Activated CD8-positive, alpha-beta memory T cell treated with anti-CD3 and anti-CD28 coated beads, Interleukin-2, amount 10 ng/mL, durations not matched to agents 7 days and 5 days (primary cell): ENCODE data around the gene FAM241B. TPM values are rescaled to one million over a fixed set of nuclear protein-coding genes. Genes with fewer than 3 reads are reported as not detected.

Source experiments
- ATAC-seq: fragments of 150-1000 bp; cut with Tn5 transposase; one replicate; pipeline ENCODE4 v1.10.0; 2021; ENCODE audit warnings: moderate library complexity
- CTCF ChIA-PET: fragments of 350-600 bp; sonication (Branson Sonifier 250); formaldehyde crosslinking; loops from one replicate; lab custom pipeline; 2021; ENCODE audit warnings: antibody characterized with exemption; lab: Charles Lee
- DNase-seq: peaks from one replicate; pipeline ENCODE4 v3.0.0-alpha.2; 2020
- H3K27ac Mint-ChIP-seq: one replicate; pipeline ENCODE4 v1.8.0; 2021; ENCODE audit warnings: mild to moderate bottlenecking, mixed read lengths
- H3K27me3 Mint-ChIP-seq: one replicate; pipeline ENCODE4 v1.8.0; 2021; ENCODE audit warnings: mixed read lengths
- H3K36me3 Mint-ChIP-seq: one replicate; pipeline ENCODE4 v1.8.0; 2021; ENCODE audit warnings: mild to moderate bottlenecking, mixed read lengths
- H3K4me1 Mint-ChIP-seq: one replicate; pipeline ENCODE4 v1.8.0; 2021; ENCODE audit warnings: mixed read lengths
- H3K4me3 Mint-ChIP-seq: one replicate; pipeline ENCODE4 v1.8.0; 2021; ENCODE audit warnings: mild to moderate bottlenecking, moderate library complexity, mixed read lengths
- H3K9me3 Mint-ChIP-seq: one replicate; pipeline ENCODE4 v1.8.0; 2022; ENCODE audit warnings: low read depth, mixed read lengths
- total RNA-seq, 2 experiments: library from RNA; stranded (reverse); gene quantifications; one replicate each; pipeline ENCODE4 v1.2.3, GENCODE V29; 2021

Gene FAM241B, protein sequence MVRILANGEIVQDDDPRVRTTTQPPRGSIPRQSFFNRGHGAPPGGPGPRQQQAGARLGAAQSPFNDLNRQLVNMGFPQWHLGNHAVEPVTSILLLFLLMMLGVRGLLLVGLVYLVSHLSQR
- total RNA-seq, result 1 to 10 TPM; 2.6 to 2.9 TPM

GRCh38 chr10:69629897-69630650 is at the start of gene FAM241B:
FAM241B (plus strand) TSS chr10:69630247; CDS start chr10:69631744, 1,497 bp downstream.
- Mint-ChIP-seq H3K36me3 (no peaks in the 10 kb centered on the region), H3K27ac (peak within 1 kb of the TSS; percentile 13), H3K4me1 (no peaks in the 10 kb centered on the region), H3K9me3 (peaks cover 2% of the 10 kb centered on the region), H3K27me3 (peaks cover 2% of the 10 kb centered on the region), H3K4me3 (peak within 1 kb of the TSS; percentile 32)
- CTCF ChIA-PET, result interaction anchor here (0.7 to 4.8 kb wide), 15 partner anchors 7 to 395 kb away, joined by 3 to 28 read pairs (median 3); no protein-coding TSS in a partner anchor
- ATAC-seq, result peak; percentile 95
- peak; percentile 83 for DNase-seq

- CTCF ChIA-PET, result no interaction called here
- H3K9me3 Mint-ChIP-seq, result no peaks in the 10 kb centered on the region
- H3K4me3 Mint-ChIP-seq, result no peak overlapping the region
- H3K4me1 Mint-ChIP-seq, result no peaks in the 10 kb centered on the region
- ATAC-seq, result no peak
- no peaks in the 10 kb centered on the region for H3K36me3 Mint-ChIP-seq
- H3K27me3 Mint-ChIP-seq, result peaks cover 64% of the 10 kb centered on the region
- no peak overlapping the region for H3K27ac Mint-ChIP-seq
- DNase-seq, result no peak
Observed at GRCh38 chr10:69580435-69580834, 49.6 kb upstream of the FAM241B start.

DNA sequence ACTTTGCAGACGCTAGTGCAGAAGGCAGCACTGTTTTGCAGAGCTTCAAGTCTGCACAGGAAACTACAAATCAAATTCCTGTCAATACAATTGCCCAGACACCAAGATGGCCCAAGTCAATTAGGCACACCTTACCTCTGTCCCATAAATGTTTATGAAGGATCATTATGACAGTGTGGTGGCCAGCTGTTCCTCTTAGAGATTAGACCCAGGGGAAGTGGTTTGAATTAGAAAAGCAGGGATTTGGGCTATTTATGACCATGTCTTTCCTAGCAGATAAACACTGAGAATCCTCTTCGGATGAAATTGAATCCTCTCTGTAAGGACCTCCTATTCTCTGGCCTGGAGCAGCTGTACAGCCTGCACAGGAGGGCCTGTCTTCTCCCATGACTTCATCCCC is 46.9 kb upstream of the FAM241B start:
- Mint-ChIP-seq H3K27ac (no peak overlapping the region), H3K36me3 (peaks cover 2% of the 10 kb centered on the region), H3K4me1 (peaks cover 3% of the 10 kb centered on the region), H3K9me3 (no peaks in the 10 kb centered on the region), H3K27me3 (peaks cover 40% of the 10 kb centered on the region), H3K4me3 (no peak overlapping the region)
- ATAC-seq, result no peak
- CTCF ChIA-PET, result no interaction called here
- no peak for DNase-seq

DNA sequence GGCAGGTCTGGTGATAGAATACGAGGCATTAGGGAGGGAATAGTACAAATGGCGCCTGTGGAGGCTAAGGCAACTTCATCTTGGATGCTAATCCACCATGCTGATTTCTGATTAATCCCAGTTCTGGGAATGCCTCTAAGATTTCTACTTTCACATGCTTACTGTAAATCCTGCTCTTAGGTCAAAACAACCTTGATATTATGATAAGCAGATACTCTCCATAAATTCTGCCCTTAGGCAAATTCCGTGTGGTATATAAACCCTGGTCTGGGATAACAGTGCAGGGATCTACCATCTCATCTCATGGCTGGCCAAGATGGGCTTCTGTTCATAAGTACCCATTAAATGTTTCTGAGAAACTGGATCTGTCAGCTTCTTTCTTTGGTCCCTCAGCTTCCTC is 45.4 kb upstream of the FAM241B start:
- Mint-ChIP-seq H3K4me1 (peaks cover 17% of the 10 kb centered on the region), H3K9me3 (no peaks in the 10 kb centered on the region), H3K4me3 (no peak overlapping the region)

GRCh38 chr10:69588358-69588757 is 41.7 kb upstream of the FAM241B start:
- CTCF ChIA-PET, result interaction anchor here (1.0 to 1.2 kb wide), 2 partner anchors 41 to 48 kb away, joined by 3 to 4 read pairs; no protein-coding TSS in a partner anchor
- H3K4me1 Mint-ChIP-seq, result peaks cover 20% of the 10 kb centered on the region
- peak; percentile 45 for DNase-seq
- H3K9me3 Mint-ChIP-seq, result no peaks in the 10 kb centered on the region
- ATAC-seq, result peak; percentile 67
- peak overlapping the region; percentile 26 for H3K27ac Mint-ChIP-seq
- H3K36me3 Mint-ChIP-seq, result peaks cover 2% of the 10 kb centered on the region
- no peak overlapping the region for H3K4me3 Mint-ChIP-seq
- peaks cover 4% of the 10 kb centered on the region for H3K27me3 Mint-ChIP-seq

More for the DNA sequence above, 45.4 kb upstream of the FAM241B start:
- ATAC-seq (no peak), DNase-seq (peak; percentile 0)
- H3K36me3 Mint-ChIP-seq, result peaks cover 2% of the 10 kb centered on the region
- H3K27ac Mint-ChIP-seq, result no peak overlapping the region
- peaks cover 25% of the 10 kb centered on the region for H3K27me3 Mint-ChIP-seq
- CTCF ChIA-PET, result no interaction called here

GRCh38 chr10:69600761-69601330 is 29.2 kb upstream of the FAM241B start:
- Mint-ChIP-seq H3K9me3 (no peaks in the 10 kb centered on the region), H3K4me3 (no peak overlapping the region), H3K27ac (no peak overlapping the region), H3K27me3 (peaks cover 38% of the 10 kb centered on the region), H3K4me1 (no peaks in the 10 kb centered on the region), H3K36me3 (no peaks in the 10 kb centered on the region)
- DNase-seq (no peak), ATAC-seq (no peak)
- CTCF ChIA-PET, result no interaction called here

- Mint-ChIP-seq H3K4me3 (no peak overlapping the region), H3K4me1 (no peaks in the 10 kb centered on the region), H3K27me3 (peaks cover 18% of the 10 kb centered on the region), H3K9me3 (peaks cover 4% of the 10 kb centered on the region), H3K27ac (no peak overlapping the region), H3K36me3 (no peaks in the 10 kb centered on the region)
- ATAC-seq, result no peak
- CTCF ChIA-PET, result interaction anchor here (1.3 to 1.4 kb wide), 2 partner anchors 19 to 28 kb away, joined by 3 read pairs; no protein-coding TSS in a partner anchor
- DNase-seq, result no peak
Observed at GRCh38 chr10:69609077-69609476, 21.0 kb upstream of the FAM241B start.

DNA sequence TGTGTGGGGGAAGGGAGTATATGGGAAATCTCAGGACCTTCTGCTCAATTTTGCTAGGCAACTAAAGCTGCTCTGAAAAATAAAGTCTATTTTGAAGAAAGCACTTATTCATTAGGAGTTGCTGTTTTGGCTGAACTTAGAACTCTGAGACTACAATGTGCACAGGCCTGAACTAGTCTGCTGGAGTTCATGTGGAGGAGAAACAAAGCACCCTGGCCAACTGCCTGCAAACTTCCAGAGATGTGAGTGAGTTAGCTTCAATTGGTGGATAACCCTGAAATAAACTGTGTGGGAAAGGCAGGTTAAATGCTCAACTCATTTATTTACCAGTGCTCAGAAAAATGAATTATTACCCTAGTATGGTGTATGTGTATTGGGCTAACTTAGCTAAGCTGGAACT is 17.3 kb upstream of the FAM241B start:
- Mint-ChIP-seq H3K4me1 (no peaks in the 10 kb centered on the region), H3K27ac (no peak overlapping the region), H3K36me3 (no peaks in the 10 kb centered on the region), H3K27me3 (peaks cover 18% of the 10 kb centered on the region), H3K9me3 (peaks cover 4% of the 10 kb centered on the region), H3K4me3 (no peak overlapping the region)
- DNase-seq (no peak), ATAC-seq (no peak)
- CTCF ChIA-PET, result interaction anchor here (1.1 kb wide), 1 partner anchor 104 kb away, joined by 3 read pairs; no protein-coding TSS in a partner anchor

- peaks cover 4% of the 10 kb centered on the region for H3K9me3 Mint-ChIP-seq
- no peak for ATAC-seq
- DNase-seq, result no peak
- H3K4me1 Mint-ChIP-seq, result no peaks in the 10 kb centered on the region
- no peak overlapping the region for H3K27ac Mint-ChIP-seq
- no peak overlapping the region for H3K4me3 Mint-ChIP-seq
- H3K27me3 Mint-ChIP-seq, result peaks cover 14% of the 10 kb centered on the region
- CTCF ChIA-PET, result interaction anchor here (1.1 to 1.5 kb wide), 2 partner anchors 18 to 102 kb away, joined by 3 read pairs; no protein-coding TSS in a partner anchor
- no peaks in the 10 kb centered on the region for H3K36me3 Mint-ChIP-seq
Observed at GRCh38 chr10:69614130-69614529, 15.9 kb upstream of the FAM241B start.

- CTCF ChIA-PET, result interaction anchor here (1.2 to 1.4 kb wide), 2 partner anchors 13 to 15 kb away, joined by 3 to 4 read pairs; no protein-coding TSS in a partner anchor
- ATAC-seq (no peak), DNase-seq (no peak)
- Mint-ChIP-seq H3K27me3 (peaks cover 3% of the 10 kb centered on the region), H3K4me3 (no peak overlapping the region), H3K36me3 (no peaks in the 10 kb centered on the region), H3K27ac (no peak overlapping the region), H3K4me1 (peaks cover 1% of the 10 kb centered on the region), H3K9me3 (no peaks in the 10 kb centered on the region)
Observed at GRCh38 chr10:69616358-69616757, 13.7 kb upstream of the FAM241B start.

- no peak overlapping the region for H3K4me3 Mint-ChIP-seq
- CTCF ChIA-PET, result interaction anchor here (1.7 kb wide), 1 partner anchor 104 kb away, joined by 6 read pairs; no protein-coding TSS in a partner anchor
- H3K27me3 Mint-ChIP-seq, result peaks cover 5% of the 10 kb centered on the region
- H3K27ac Mint-ChIP-seq, result no peak overlapping the region
- H3K4me1 Mint-ChIP-seq, result peaks cover 4% of the 10 kb centered on the region
- DNase-seq, result no peak
- ATAC-seq, result no peak
- peaks cover 7% of the 10 kb centered on the region for H3K9me3 Mint-ChIP-seq
- peaks cover 5% of the 10 kb centered on the region for H3K36me3 Mint-ChIP-seq
Observed at GRCh38 chr10:69618746-69619145, 11.3 kb upstream of the FAM241B start.

- Mint-ChIP-seq H3K9me3 (peaks cover 12% of the 10 kb centered on the region), H3K4me3 (no peak overlapping the region), H3K27me3 (peaks cover 5% of the 10 kb centered on the region), H3K27ac (no peak overlapping the region), H3K36me3 (peaks cover 11% of the 10 kb centered on the region), H3K4me1 (peaks cover 12% of the 10 kb centered on the region)
- DNase-seq (no peak), ATAC-seq (no peak)
- CTCF ChIA-PET, result interaction anchor here (1.7 kb wide), 1 partner anchor 105 kb away, joined by 6 read pairs; no protein-coding TSS in a partner anchor
Observed at GRCh38 chr10:69619626-69620025, 10.4 kb upstream of the FAM241B start.

GRCh38 chr10:69620625-69621024 is 9.4 kb upstream of the FAM241B start:
- peaks cover 5% of the 10 kb centered on the region for H3K27me3 Mint-ChIP-seq
- peaks cover 11% of the 10 kb centered on the region for H3K36me3 Mint-ChIP-seq
- ATAC-seq (no peak), DNase-seq (no peak)
- CTCF ChIA-PET, result interaction anchor here (1.7 kb wide), 1 partner anchor 106 kb away, joined by 6 read pairs; no protein-coding TSS in a partner anchor
- H3K27ac Mint-ChIP-seq, result no peak overlapping the region
- peaks cover 13% of the 10 kb centered on the region for H3K4me1 Mint-ChIP-seq
- H3K9me3 Mint-ChIP-seq, result peaks cover 14% of the 10 kb centered on the region
- H3K4me3 Mint-ChIP-seq, result no peak overlapping the region
